ENCODE data around the gene BBLN.

The BBLN gene

GRCh38 chr9:128145951-128146351 lies 14.1 kb upstream of the BBLN start:
- DNase-seq: no peak

- DNase-seq: no peak
Observed at GRCh38 chr9:128146591-128147120, 13.4 kb upstream of the BBLN start.

GRCh38 chr9:128148509-128149000 lies 11.5 kb upstream of the BBLN start:
- DNase-seq: no peak

- no peak for DNase-seq
Observed at GRCh38 chr9:128149001-128149701, 10.9 kb upstream of the BBLN start, which contains the start of gene LCN2. Gene LCN2 (plus strand): TSS chr9:128149453. CDS start chr9:128149526, 73 bp downstream.

GRCh38 chr9:128149951-128150593 lies 10.0 kb upstream of the BBLN start:
- no peak for DNase-seq

- DNase-seq: no peak
Observed at GRCh38 chr9:128150594-128151308, 9.3 kb upstream of the BBLN start.

GRCh38 chr9:128151309-128152132 lies 8.5 kb upstream of the BBLN start:
- no peak for DNase-seq

- no peak for DNase-seq
Observed at GRCh38 chr9:128152133-128153059, 7.7 kb upstream of the BBLN start.

- no peak for DNase-seq
Observed at GRCh38 chr9:128153060-128153946, 6.8 kb upstream of the BBLN start.

GRCh38 chr9:128153947-128154695 lies 5.9 kb upstream of the BBLN start:
- no peak for DNase-seq

- DNase-seq: no peak
Observed at GRCh38 chr9:128155736-128156500, 4.1 kb upstream of the BBLN start.

- DNase-seq: no peak
Observed at GRCh38 chr9:128159522-128159783, 612 bp upstream of the BBLN start.

GRCh38 chr9:128160603-128160987 lies 530 bp downstream of the BBLN start:
- DNase-seq: no peak

GRCh38 chr9:128161215-128161902 lies 1.3 kb downstream of the BBLN start:
- DNase-seq: no peak

GRCh38 chr9:128162215-128163026 lies 2.4 kb downstream of the BBLN start:
- no peak for DNase-seq

- DNase-seq: no peak
Observed at GRCh38 chr9:128163027-128163515, 3.0 kb downstream of the BBLN start.
